Ishikawa (cell line): Measurements from ENCODE around the gene ZDHHC24.

Source experiments
- CEBPB ChIP-seq: IDR thresholded peaks from 2 replicates; pipeline ENCODE4 v1.6.1; 2012
- CREB1 ChIP-seq: IDR thresholded peaks from 2 replicates; pipeline ENCODE4 v1.6.1; 2012; ENCODE audit warnings: low read depth
- EGR1 ChIP-seq: IDR thresholded peaks from 2 replicates; pipeline ENCODE4 v1.6.1; 2012
- EP300 ChIP-seq: IDR thresholded peaks from 2 replicates; pipeline ENCODE4 v1.6.1; 2012; ENCODE audit warnings: borderline replicate concordance
- RAD21 ChIP-seq: IDR thresholded peaks from 2 replicates; pipeline ENCODE4 v1.6.1; 2012; ENCODE audit warnings: low read depth
- TAF1 ChIP-seq: IDR thresholded peaks from 2 replicates; pipeline ENCODE4 v1.6.1; 2012; ENCODE audit warnings: low read depth, mild to moderate bottlenecking
- YY1 ChIP-seq: IDR thresholded peaks from 2 replicates; pipeline ENCODE4 v1.6.1; 2012; ENCODE audit warnings: low read depth
- ZBTB7A ChIP-seq: IDR thresholded peaks from 2 replicates; pipeline ENCODE4 v1.6.1; 2012; ENCODE audit warnings: low read depth
- TF ChIP-seq, protein P1 (sequence below): IDR thresholded peaks from 2 replicates; pipeline ENCODE4 v1.6.1; 2012; ENCODE audit warnings: low read depth, mild to moderate bottlenecking
- TF ChIP-seq, protein P2 (sequence below): IDR thresholded peaks from 2 replicates; pipeline ENCODE4 v1.6.1; 2012

DNA sequence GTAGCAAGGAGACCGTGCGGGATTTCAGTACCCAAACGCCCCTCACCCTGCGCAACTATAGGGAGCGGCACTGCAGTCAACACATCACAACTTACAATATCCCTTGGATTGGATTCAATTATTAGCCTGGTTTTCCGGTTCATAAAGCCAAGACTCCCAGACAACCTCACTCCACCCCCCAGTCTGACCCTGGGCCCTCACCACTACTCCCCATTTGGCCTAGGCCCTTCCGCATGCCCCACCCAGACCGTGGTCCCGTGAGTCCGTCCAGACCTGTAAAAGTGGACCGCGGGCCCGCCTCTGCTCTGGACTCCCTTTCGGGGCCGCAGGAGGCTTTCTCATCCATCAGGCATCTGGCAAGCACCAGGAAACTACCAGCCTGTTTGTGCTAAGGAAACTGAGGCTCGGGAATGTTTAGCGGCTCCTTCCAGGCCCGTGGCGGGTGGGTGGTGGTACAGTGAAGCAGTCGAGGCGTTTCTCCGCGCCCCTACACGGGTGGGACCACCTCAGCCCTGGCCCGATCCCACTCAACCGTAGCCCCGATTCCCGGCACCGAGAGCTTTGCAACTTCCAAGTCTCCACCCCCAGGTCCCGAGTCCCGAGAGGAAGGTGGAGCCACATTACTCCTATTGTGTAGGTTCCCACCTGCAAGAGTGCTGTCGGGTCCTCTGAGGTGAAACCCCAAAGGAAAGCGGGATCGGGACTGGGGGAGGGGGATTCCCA lies 66.3 kb downstream of the ZDHHC24 start:
- TF ChIP-seq YY1 = no peak
- TF ChIP-seq CEBPB = no peak
- TF ChIP-seq, protein P1, sequence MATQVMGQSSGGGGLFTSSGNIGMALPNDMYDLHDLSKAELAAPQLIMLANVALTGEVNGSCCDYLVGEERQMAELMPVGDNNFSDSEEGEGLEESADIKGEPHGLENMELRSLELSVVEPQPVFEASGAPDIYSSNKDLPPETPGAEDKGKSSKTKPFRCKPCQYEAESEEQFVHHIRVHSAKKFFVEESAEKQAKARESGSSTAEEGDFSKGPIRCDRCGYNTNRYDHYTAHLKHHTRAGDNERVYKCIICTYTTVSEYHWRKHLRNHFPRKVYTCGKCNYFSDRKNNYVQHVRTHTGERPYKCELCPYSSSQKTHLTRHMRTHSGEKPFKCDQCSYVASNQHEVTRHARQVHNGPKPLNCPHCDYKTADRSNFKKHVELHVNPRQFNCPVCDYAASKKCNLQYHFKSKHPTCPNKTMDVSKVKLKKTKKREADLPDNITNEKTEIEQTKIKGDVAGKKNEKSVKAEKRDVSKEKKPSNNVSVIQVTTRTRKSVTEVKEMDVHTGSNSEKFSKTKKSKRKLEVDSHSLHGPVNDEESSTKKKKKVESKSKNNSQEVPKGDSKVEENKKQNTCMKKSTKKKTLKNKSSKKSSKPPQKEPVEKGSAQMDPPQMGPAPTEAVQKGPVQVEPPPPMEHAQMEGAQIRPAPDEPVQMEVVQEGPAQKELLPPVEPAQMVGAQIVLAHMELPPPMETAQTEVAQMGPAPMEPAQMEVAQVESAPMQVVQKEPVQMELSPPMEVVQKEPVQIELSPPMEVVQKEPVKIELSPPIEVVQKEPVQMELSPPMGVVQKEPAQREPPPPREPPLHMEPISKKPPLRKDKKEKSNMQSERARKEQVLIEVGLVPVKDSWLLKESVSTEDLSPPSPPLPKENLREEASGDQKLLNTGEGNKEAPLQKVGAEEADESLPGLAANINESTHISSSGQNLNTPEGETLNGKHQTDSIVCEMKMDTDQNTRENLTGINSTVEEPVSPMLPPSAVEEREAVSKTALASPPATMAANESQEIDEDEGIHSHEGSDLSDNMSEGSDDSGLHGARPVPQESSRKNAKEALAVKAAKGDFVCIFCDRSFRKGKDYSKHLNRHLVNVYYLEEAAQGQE = no peak
- no peak for TF ChIP-seq EP300
- no peak for TF ChIP-seq RAD21
- TF ChIP-seq, protein P2, sequence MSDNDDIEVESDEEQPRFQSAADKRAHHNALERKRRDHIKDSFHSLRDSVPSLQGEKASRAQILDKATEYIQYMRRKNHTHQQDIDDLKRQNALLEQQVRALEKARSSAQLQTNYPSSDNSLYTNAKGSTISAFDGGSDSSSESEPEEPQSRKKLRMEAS = no peak
- TF ChIP-seq ZBTB7A = 0 out of 2 replicates have a peak, but pooled peaks have one; percentile 0
- TF ChIP-seq TAF1 = no peak
- TF ChIP-seq CREB1 = no peak
- no peak for TF ChIP-seq EGR1
